Fibroblast of pulmonary artery (primary cell): ENCODE measurements around the gene ZFPM1.

ENCODE experiments used
- DNase-seq: peaks from one replicate; pipeline ENCODE4 v3.0.0-alpha.2; 2010; ENCODE audit warnings: low read depth
- H3K4me3 ChIP-seq: replicated peaks from 2 replicates; pipeline ENCODE4 v1.5.1; 2011; ENCODE audit warnings: low read depth, mild to moderate bottlenecking, control low read depth, low read length, moderate library complexity
- CTCF ChIP-seq: IDR thresholded peaks from 2 replicates; pipeline ENCODE4 v1.5.1; 2011; ENCODE audit warnings: mild to moderate bottlenecking, control low read depth, low read length, inconsistent platforms; ENCODE audit errors: missing control alignments

Gene ZFPM1

DNA sequence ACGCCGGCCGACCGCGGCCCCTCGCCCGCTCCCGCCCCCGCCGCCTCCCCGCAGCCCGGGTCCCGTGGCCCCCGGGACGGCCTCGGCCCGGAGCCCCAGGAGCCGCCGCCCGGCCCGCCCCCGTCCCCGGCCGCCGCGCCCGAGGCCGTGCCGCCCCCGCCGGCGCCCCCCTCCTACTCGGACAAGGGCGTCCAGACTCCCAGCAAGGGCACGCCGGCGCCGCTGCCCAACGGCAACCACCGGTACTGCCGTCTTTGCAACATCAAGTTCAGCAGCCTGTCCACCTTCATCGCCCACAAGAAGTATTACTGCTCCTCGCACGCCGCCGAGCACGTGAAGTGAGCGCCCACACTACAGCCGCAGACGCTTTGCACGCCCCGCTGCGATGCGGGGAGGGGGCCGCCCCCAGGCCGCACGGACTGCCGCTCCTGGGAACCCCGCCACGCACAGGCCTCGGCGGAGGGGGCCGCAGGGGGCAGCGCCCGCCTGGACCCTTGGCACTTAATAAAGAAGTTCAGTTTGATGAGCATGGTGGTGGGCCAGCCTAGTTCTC is 81.6 kb downstream of the ZFPM1 start:
- no peak for TF ChIP-seq CTCF
- H3K4me3 ChIP-seq: peak overlapping the region; percentile 47
- DNase-seq: peak; percentile 35

DNA sequence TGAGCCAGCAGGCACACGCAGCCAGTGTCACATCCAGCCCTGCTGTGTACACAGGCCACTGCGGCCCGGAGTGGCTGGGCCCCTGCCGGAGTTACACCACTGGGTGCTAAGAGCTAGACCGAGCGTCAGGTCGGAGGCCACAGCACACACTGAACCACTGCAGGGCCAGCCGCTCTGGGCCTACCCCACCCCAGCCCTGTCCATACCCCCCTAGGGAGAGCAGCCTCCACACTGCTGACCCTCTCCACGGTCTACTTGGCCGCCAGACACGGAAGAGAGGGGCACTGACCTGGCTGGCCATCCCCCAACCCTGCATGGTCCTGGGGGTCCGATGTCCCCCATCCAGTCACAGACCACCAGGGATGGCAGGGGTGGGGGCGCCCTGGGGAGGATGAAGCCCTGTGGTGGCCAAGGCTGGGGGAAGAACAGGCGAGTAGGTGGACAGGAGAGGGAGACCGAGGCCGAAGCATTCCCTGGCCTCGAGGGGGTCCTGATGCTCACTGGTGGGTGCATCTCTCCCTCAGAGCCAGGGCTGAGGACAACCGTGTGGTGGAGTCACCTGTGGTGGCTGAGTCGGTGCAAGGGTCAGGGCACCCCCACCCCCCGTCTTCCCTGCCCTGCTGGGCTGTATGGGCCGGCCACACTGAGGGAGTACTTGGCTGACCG is 82.2 kb downstream of the ZFPM1 start:
- peak overlapping the region; percentile 40 for H3K4me3 ChIP-seq
- no peak for DNase-seq

GRCh38 chr16:88535857-88536222 is 82.8 kb downstream of the ZFPM1 start:
- DNase-seq: no peak
- no peak for TF ChIP-seq CTCF
- H3K4me3 ChIP-seq: no peak overlapping the region

More for the DNA sequence above, 82.2 kb downstream of the ZFPM1 start:
- TF ChIP-seq CTCF: no peak

DNA sequence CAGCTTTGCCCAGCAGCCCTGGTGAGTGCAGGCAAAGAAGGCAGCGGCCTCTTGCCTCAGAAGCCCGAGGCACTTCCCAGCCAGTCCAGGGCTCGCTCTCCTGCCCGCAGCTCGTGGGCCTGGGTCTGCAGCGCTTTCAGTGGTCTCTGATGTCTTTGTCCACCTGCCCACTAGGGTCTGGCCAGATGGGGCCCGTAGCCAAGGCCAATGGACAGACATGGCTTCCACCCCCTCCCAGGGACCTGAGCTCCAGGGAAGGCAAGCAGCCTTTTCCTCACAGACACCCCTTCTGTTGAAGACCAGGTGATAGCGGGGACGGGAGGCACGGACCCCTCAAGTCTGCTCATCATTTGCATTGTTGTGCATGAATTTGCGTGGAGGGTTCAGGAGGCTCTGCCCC is 83.4 kb downstream of the ZFPM1 start:
- no peak for DNase-seq
- TF ChIP-seq CTCF: no peak
- H3K4me3 ChIP-seq: no peak overlapping the region

- H3K4me3 ChIP-seq: no peak overlapping the region
- no peak for TF ChIP-seq CTCF
- no peak for DNase-seq
Measured at GRCh38 chr16:88536971-88537751, 84.1 kb downstream of the ZFPM1 start.

DNA sequence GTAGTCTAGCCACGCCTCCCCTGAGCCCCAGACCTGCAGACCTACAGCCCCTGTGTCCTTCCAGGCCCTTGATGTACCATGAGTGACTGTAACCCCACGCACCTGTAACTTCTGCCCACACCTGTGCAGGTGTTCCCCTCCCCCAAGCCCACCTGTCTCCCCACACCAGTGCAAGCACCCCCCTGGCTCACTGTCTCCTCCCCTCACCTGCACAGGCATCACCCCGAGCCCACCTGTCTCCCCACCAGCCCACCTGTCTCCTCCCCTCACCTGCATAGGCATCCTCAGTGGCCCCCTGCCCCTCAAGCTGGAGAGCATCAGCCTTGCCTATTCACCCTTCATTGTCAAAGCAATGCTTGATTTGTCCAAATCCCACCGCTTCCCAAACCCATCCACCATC is 84.8 kb downstream of the ZFPM1 start:
- no peak overlapping the region for H3K4me3 ChIP-seq
- no peak for TF ChIP-seq CTCF
- no peak for DNase-seq
